ENCODE measurements around the gene HS3ST2.

- TF ChIP-seq, protein P1, sequence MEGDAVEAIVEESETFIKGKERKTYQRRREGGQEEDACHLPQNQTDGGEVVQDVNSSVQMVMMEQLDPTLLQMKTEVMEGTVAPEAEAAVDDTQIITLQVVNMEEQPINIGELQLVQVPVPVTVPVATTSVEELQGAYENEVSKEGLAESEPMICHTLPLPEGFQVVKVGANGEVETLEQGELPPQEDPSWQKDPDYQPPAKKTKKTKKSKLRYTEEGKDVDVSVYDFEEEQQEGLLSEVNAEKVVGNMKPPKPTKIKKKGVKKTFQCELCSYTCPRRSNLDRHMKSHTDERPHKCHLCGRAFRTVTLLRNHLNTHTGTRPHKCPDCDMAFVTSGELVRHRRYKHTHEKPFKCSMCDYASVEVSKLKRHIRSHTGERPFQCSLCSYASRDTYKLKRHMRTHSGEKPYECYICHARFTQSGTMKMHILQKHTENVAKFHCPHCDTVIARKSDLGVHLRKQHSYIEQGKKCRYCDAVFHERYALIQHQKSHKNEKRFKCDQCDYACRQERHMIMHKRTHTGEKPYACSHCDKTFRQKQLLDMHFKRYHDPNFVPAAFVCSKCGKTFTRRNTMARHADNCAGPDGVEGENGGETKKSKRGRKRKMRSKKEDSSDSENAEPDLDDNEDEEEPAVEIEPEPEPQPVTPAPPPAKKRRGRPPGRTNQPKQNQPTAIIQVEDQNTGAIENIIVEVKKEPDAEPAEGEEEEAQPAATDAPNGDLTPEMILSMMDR (IDR thresholded peaks at IDR 0.05) = no peak
- no peak for TF ChIP-seq SP1 (CRISPR knock-in tag; conservative IDR thresholded peaks at IDR 0.05)
Measured at GRCh38 chr16:22862046-22862445, 48.1 kb downstream of the HS3ST2 start.
